OCI-LY1 (cell line): ENCODE results near the gene SRSF12.

Experiments used
- H2AFZ ChIP-seq: fragments of 200-600 bp; sonication (generic), shearing (Covaris generic); 2 replicates; pipeline ENCODE4 v1.6.0; 2014; ENCODE audit warnings: antibody characterized with exemption, mild to moderate bottlenecking, low read length
- H3F3A ChIP-seq: fragments of 200-600 bp; sonication (generic), shearing (Covaris generic); 2 replicates; pipeline ENCODE4 v1.6.0; 2014; ENCODE audit warnings: mild to moderate bottlenecking, antibody characterized with exemption, low read length, moderate library complexity; ENCODE audit not compliant: insufficient read depth
- H3K27ac ChIP-seq: fragments of 200-600 bp; sonication (generic); 2 replicates; pipeline ENCODE4 v1.5.1; 2014; ENCODE audit warnings: low read length, mixed run types, mild to moderate bottlenecking, low read depth; ENCODE audit not compliant: poor library complexity, severe bottlenecking
- H3K27me3 ChIP-seq: fragments of 200-600 bp; sonication (generic); 2 replicates; pipeline ENCODE4 v1.6.0; 2014; ENCODE audit warnings: antibody characterized with exemption, mild to moderate bottlenecking, low read length, moderate library complexity; ENCODE audit not compliant: insufficient read depth
- H3K36me3 ChIP-seq: fragments of 200-600 bp; sonication (generic); 2 replicates; pipeline ENCODE4 v1.6.1; 2014; ENCODE audit warnings: mild to moderate bottlenecking, antibody characterized with exemption, low read length, moderate library complexity, mixed read lengths; ENCODE audit not compliant: insufficient read depth
- H3K4me1 ChIP-seq: fragments of 200-600 bp; sonication (generic); 2 replicates; pipeline ENCODE4 v1.5.1; 2014; ENCODE audit warnings: mild to moderate bottlenecking, low read length, moderate library complexity; ENCODE audit not compliant: insufficient read depth, severe bottlenecking
- H3K4me2 ChIP-seq: fragments of 200-600 bp; sonication (generic), shearing (Covaris generic); 2 replicates; pipeline ENCODE4 v1.6.1; 2014; ENCODE audit warnings: low read length
- H3K4me3 ChIP-seq: fragments of 200-600 bp; sonication (generic); 2 replicates; pipeline ENCODE4 v1.5.1; 2014; ENCODE audit warnings: low read length, low read depth, mild to moderate bottlenecking, mixed read lengths; ENCODE audit not compliant: poor library complexity, severe bottlenecking
- H3K79me2 ChIP-seq: fragments of 200-600 bp; shearing (Covaris generic); 2 replicates; pipeline ENCODE4 v1.6.1; 2016; ENCODE audit warnings: mixed run types, low read length, mixed read lengths; ENCODE audit not compliant: insufficient read depth
- H3K9ac ChIP-seq: fragments of 200-600 bp; sonication (generic), shearing (Covaris generic); 2 replicates; pipeline ENCODE4 v1.6.1; 2014; ENCODE audit warnings: mild to moderate bottlenecking, low read length, mixed read lengths
- H3K9me2 ChIP-seq: fragments of 200-600 bp; sonication (generic), shearing (Covaris generic); 2 replicates; pipeline ENCODE4 v1.6.1; 2014; ENCODE audit warnings: low read depth, mild to moderate bottlenecking, low read length, mixed read lengths
- H3K9me3 ChIP-seq: fragments of 200-600 bp; shearing (Covaris generic); 2 replicates; pipeline ENCODE4 v1.6.1; 2014; ENCODE audit warnings: low read length, mixed read lengths
- H4K20me1 ChIP-seq: fragments of 200-600 bp; sonication (generic), shearing (Covaris generic); 2 replicates; pipeline ENCODE4 v1.6.0; 2016; ENCODE audit warnings: mild to moderate bottlenecking, low read length; ENCODE audit not compliant: insufficient read depth
- CTCF ChIP-seq: fragments of 200-600 bp; sonication (generic), shearing (Covaris generic); IDR thresholded peaks from 2 replicates; pipeline ENCODE4 v1.5.1; 2017; ENCODE audit warnings: mild to moderate bottlenecking, antibody characterized with exemption, low read length, moderate library complexity, mixed read lengths
- EZH2 ChIP-seq: fragments of 200-600 bp; sonication (generic), shearing (Covaris generic); IDR thresholded peaks from 2 replicates; pipeline ENCODE4 v1.8.0; 2017; ENCODE audit warnings: borderline replicate concordance, mixed run types, mild to moderate bottlenecking, antibody characterized with exemption, low read length, moderate library complexity, mixed read lengths

SRSF12 gene

DNA sequence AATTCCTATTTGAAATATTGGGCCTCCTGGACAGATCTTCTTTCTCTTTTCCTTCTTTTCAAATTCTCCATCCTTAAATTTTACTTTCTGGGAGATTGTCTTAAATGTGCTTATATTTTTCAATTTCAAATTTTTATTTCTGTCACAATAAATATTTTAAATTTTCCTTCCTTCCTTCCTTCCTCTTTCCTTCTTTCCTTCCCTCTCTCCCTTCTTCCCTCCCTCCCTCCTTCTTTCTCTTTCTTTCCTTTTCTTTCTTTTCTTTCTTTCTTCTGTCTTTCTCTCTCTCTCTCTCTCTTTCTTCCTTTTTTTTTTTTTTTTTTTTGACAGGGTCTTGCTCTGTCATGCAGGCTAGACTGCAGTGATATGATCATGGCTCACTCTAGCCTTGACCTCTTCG lies 54.0 kb downstream of the SRSF12 start:
- no peak overlapping the region for H3K4me2 ChIP-seq
- H3K79me2 ChIP-seq: no peaks in the 10 kb centered on the region
- H3K9me3 ChIP-seq: no peaks in the 10 kb centered on the region
- H3K9ac ChIP-seq: no peak overlapping the region
- H3K36me3 ChIP-seq: no peaks in the 10 kb centered on the region
- H2AFZ ChIP-seq: no peak overlapping the region
- H3K4me1 ChIP-seq: no peaks in the 10 kb centered on the region
- H3F3A ChIP-seq: no peaks in the 10 kb centered on the region
- no peak overlapping the region for H3K4me3 ChIP-seq
- no peak overlapping the region for H3K27ac ChIP-seq
- H3K9me2 ChIP-seq: no peaks in the 10 kb centered on the region
- no peaks in the 10 kb centered on the region for H3K27me3 ChIP-seq
- no peaks in the 10 kb centered on the region for H4K20me1 ChIP-seq
- TF ChIP-seq EZH2 (no peak), CTCF (no peak)

GRCh38 chr6:89059227-89059626 lies 58.6 kb downstream of the SRSF12 start:
- Histone ChIP-seq H3K79me2 (no peaks in the 10 kb centered on the region), H2AFZ (no peak overlapping the region), H3K36me3 (no peaks in the 10 kb centered on the region), H3K9me3 (no peaks in the 10 kb centered on the region), H3K27ac (no peak overlapping the region), H3K9ac (no peak overlapping the region), H3K4me1 (no peaks in the 10 kb centered on the region), H3K4me2 (no peak overlapping the region), H3K9me2 (no peaks in the 10 kb centered on the region), H3K4me3 (no peak overlapping the region), H3F3A (no peaks in the 10 kb centered on the region), H4K20me1 (no peaks in the 10 kb centered on the region), H3K27me3 (0 out of 2 replicates have a peak, but pooled peaks cover 5% of the 10 kb centered on the region)
- no peak for TF ChIP-seq EZH2
- TF ChIP-seq CTCF: no peak

GRCh38 chr6:89058627-89059026 lies 59.2 kb downstream of the SRSF12 start:
- Histone ChIP-seq H3K36me3 (no peaks in the 10 kb centered on the region), H3K4me1 (no peaks in the 10 kb centered on the region), H3K9me3 (no peaks in the 10 kb centered on the region), H4K20me1 (no peaks in the 10 kb centered on the region), H3K27ac (no peak overlapping the region), H3K9ac (no peak overlapping the region), H3K4me3 (no peak overlapping the region), H3F3A (no peaks in the 10 kb centered on the region), H3K79me2 (no peaks in the 10 kb centered on the region), H3K27me3 (0 out of 2 replicates have a peak, but pooled peaks cover 5% of the 10 kb centered on the region), H3K4me2 (no peak overlapping the region), H2AFZ (no peak overlapping the region), H3K9me2 (no peaks in the 10 kb centered on the region)
- TF ChIP-seq EZH2 (no peak), CTCF (no peak)
